ENCODE results near the gene GPSM3.
A peak's percentile ranks its signal among the peaks of the same experiment; 100 is the strongest.
"Not testable (repeated sequence)": the region's sequence is repeated elsewhere in the genome, so short reads cannot be mapped to it uniquely, and the experiment has no call there.

GPSM3 gene

DNA sequence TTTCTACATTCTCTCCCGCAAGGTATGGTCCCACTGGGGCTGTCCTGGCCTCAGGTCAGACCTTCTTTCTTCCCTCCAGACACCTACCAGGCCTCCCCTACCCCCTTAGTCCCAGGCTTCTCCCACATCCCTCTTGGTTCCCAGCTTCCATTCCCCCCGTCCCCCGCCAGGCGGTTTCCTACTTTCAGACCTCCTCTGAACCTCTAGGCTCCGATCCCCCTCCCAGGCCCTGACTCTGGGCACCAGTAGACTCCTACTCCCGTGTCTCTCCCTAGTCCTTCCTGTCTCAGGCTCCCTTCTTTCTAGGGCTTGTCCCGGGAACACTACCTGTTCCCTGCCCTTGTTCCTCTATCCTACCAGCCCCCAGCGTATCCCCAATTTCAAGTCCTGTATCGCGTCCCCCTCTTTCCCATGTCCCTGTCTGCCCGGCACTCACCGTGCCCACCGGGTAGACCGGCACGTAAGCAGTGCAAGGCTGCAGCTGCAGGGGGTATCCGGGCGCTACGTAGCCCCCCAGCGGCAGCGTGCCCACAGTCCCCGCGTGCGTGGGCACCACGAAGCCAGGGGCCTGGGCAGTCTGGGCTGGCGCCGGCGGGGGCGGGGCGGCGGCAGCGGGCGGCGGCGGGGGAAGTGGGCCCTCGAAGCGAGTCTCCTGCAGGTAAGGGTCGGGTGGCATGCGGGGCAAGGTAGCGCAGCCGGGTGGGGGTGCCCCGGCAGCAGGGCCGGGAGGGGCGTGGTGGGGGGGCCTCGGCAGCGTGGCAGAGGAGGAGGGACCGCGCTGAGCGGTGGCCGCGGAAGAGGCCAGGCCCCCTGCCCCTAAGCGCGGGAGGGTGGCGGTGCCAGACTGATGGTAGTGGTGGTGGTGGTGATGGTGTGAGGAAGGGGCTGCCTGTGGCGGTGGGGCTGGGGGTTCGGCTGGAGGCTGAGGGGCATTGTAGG is 42.2 kb downstream of the GPSM3 start:
- DNase-seq = no peak

DNA sequence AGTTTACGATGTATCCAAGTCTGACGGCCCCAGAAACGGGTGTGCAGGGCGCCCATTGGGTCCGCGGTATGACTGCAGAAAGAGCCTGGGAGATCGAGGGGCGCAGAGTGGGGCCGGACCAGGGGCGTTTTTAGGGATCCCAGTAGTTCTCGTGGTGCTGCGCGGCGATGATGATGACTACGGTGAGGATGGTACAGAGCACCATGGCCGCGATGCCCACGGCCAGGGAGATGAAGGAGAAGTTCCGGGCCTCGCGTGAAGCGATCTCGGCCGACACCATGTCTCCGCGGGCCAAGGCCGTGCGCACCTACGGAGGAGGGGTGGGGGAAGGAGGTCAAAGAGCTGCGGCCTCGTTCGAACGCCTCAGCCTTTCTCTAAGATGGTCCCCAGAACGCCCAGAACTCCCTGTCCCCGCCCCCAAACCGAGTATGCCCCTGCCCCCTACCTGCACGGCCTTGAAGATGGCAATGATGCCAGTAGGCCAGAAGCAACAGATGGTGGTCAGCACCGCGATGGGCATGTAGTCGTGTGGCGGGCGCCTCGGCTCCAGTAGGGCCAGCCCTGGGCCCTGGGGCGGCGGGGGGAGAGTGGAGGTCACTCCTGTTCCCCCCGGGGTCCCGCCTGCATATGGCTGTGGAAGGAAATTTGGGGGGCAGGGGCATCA is 43.2 kb downstream of the GPSM3 start:
- DNase-seq = no peak

DNA sequence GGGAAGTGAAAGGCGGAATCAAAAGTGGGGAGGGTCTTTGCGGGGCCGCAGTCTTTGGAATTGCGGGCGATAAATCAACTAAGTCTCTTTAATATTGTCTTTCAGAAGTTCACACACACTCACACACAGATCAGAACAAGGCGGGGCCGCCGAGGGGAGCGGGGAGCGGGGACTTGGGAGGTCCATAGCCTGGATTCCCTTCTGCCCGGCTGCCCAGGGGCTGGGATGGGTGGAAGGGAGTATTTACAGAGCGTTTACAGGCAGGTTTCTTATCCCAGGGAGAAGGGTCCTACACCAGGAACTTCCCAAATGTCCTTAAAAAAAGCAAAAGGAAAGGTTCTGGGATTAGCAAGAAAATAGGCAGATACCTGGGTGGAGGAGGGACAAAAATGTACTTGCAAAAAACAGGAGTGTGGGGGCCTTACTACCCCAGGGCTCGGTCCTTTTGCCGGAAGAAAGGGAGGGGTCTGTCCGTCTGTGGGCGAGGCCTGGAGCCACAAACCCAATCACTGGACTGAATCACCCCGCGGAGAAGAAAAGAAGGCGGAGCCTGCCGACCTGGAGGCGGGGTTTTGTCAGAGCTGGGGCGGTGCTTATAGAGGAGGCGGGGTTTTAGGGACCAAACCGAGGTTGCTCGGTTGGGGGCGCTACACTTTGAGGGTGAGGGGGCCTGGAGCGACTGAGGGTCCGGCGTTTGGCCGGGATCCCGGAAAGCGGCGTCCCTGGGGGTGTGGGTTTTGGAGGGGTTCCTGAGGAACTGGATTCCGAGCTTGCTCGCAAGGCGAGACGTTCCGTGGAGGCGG is 44.0 kb downstream of the GPSM3 start:
- DNase-seq = peak; percentile 84 to 88

DNA sequence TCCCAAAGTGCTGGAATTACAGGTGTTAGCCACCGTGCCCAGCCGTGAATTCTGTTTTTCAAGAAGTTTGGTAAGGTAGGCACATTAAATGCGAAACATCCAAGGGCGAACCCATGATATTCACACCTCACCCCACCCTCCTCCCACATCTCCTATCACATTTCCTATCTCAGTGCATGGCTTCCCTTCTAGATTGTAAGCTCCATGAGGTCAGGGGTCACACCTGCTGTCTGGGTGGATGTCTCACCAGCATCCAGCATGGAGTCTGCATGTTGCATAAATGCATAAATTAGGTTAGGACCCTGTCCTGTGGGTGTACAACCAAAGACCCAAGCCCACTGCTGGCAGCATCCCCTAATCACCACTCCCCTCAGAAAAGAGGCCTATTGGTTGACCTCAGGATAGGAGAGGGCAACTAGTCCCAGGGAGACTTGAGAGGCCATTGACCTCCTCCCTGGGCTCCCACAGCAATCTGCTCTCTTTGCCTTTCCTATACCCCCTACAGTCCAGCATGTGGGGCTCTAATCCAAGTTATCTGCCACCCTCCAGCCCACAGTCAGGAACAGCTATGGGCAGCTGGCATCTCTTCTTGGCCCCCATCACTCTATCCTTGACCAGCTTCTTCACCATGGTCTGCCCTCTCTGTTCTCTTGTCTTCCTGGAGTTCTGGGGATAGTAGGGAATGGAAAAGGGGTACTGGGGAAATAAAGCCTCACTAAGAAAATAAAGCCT is 44.9 kb downstream of the GPSM3 start:
- DNase-seq = peak in 1 of 2 donors; percentile 7

DNA sequence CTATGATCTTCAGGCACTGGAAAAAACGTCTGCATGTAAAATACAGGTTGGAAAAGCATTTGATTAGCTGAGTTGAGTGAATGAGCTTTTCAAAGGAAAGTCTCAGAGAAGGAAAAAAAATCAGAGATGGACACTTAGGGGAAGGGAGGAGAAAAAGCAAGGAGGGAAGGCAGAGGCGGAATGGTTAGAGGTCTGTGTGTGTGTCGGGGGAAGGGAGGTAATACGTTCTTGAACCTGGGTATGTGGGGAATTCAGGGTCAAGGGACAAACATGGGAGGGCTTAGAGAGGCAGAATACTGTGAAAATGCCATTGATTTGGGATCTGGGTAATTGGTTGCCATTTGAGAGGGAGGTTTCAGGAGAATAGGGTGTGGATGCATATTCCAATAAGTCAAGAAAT is 45.8 kb downstream of the GPSM3 start:
- DNase-seq = no peak

DNA sequence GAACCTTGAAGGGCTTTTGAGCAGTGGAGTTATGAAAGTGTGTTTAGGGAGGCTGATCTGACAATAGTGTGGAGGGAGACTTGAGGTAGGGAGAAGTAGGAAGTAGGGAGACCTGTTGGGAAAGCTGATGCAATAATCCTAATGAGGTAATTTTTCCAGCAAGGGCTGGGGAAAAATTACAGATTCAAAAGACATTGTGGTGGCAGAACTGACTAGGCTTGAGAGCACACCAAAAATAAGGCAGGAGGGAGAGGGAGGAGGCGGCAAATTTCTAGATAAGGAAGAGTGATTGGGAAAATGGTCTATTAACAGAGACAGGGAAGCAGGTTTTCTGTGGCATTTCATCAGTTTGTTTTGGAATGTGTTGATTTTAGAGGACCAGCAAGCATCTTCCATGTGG is 46.2 kb downstream of the GPSM3 start:
- no peak for DNase-seq

DNA sequence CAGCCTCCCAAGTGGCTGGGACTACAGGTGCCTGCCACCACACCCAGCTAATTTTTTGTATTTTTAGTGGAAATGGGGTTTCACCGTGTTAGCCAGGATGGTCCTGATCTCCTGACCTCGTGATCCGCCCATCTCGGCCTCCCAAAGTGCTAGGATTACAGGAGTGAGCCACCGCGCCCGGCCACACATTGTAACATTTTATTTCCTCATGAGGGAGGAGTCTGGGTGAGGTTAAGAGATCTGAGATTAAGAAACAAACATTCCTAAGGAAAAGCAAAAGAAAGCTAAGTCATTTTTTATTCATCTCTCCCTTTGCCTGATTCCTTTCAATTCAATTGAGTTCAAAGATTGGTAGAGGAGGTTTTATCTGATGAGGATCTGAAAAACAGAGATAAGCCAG is 48.2 kb downstream of the GPSM3 start:
- DNase-seq = not testable (repeated sequence)
